Measurements from ENCODE around the gene BTD.
"Not testable (repeated sequence)": the region's sequence is repeated elsewhere in the genome, so short reads cannot be mapped to it uniquely, and the experiment has no call there.

The BTD gene

DNA sequence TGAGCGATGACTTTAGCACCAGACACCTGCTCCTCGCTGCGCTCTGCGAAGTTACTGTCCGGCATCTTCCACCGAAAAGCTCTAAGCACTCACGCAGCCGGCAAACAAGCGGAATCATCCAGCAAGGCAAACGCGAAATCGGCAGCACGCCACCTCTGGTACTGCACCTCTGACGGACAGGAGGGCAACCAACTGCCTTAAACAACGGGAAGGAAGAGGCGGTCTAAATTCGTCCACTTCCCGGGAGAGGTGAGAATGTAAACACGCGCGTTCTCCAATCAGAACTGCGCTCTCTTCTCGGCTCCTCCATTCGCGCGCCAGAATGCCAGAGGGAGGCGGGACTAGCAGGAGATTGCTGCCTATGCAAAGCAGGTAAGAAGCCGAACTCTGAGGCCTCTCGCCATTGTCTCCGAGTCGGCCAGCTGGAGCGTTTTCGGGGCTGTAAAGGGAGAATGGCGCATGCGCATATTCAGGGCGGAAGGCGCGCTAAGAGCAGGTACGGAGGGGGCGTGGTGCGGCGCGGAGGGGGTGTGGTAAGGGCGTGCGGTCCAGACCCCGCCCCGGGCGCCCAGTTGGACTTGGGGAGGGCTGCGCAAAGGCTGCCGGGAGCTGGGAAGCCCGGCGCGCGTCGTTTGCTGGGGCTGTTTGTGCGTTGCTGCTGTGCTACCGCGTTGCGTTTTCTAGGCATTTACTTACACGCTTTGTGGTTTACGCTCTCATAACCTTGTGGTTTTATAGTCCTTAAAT, at the start of gene BTD, which contains the start of gene HACL1:
Gene BTD (plus strand): TSS at position 347 of the 747 bp plus-strand sequence. CDS start 33,695 bp downstream, outside the sequence.
Gene HACL1 (minus strand): TSS at position 171 of the 747 bp plus-strand sequence. CDS start 106 bp downstream, at position 65.
- peak; percentile 99 for DNase-seq (ENCODE audit: low read depth)

DNA sequence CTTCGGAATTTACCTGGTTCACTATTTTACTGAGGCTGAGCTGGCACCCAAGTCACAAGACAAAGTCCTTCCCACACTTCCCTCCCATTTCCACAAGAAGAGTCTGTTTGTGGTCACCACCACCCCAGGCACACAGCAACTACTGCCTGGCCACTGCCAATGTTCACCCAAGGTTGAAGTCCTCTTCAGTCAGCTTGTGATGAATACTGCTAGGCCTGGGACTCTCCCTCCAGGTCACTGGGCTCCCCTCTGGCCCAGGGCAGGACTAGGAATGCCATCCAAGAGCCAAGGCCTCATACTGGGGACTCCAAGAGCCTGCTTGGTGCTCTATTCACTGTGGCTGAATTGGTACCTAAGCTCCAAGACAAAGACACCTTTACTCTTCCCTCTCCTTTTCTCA, 49.6 kb upstream of the BTD start:
- no peak for DNase-seq (ENCODE audit: low read depth)

DNA sequence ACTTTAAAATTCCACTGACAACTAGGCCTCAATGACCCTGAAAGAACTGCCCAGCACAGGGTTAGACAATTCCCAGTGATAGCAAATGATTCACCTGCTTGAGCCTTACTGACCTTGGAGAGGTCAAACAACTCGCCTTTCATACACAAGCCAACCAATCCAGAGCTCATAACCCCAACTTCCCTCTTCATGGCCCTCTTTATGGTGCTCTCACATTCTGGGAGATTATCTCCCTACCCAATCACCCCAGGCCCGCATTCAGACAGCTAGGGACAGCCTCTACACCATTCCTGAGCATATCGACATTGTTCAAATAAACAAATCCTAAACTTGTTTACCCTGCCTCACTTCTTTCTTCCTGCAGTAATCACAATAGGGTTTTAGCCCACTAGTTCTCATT, 47.8 kb upstream of the BTD start:
- DNase-seq (ENCODE audit: low read depth), result no peak

DNA sequence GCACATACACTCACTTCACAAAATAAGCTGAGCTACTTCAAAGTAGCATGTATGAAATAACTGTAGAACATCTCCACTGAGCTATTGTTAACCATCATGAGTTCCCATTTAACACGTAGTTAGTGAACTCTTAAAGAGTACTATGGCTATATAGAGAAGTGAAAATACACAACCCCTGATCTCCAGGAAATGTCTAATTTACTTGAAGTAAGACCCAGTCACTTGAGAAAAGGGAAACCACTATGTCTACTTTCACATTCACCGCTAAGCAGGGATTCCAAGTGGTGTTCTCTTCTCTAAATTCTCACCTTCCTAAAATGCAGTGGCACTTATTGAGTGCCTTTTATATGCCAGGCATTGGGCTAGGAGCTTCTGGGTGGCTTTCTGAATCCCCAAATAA, 45.0 kb upstream of the BTD start:
- no peak for DNase-seq (ENCODE audit: low read depth)

DNA sequence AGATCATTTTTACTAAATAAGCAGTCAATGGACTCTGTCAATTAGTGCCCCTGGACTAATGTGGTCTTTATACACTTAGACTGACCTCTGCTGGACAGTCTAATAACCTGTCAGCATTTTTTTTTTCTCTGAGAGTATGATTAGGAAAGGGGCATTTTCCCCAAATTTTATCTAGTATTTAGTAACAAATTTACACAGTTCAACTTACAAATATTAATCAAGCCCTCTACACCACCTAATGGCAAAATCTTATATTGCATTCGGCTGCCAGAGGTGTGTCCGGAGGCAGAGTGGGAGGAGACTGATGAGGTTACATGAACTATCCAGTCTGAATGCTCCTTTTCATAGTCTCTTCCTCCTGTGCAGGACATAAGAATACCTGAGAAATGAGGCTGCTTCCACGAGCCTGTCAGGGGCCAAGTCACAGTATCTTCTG, 44.0 kb upstream of the BTD start:
- peak; percentile 30 for DNase-seq (ENCODE audit: low read depth)

GRCh38 chr3:15558581-15558980, 43.0 kb upstream of the BTD start:
- DNase-seq (ENCODE audit: low read depth), result no peak

DNA sequence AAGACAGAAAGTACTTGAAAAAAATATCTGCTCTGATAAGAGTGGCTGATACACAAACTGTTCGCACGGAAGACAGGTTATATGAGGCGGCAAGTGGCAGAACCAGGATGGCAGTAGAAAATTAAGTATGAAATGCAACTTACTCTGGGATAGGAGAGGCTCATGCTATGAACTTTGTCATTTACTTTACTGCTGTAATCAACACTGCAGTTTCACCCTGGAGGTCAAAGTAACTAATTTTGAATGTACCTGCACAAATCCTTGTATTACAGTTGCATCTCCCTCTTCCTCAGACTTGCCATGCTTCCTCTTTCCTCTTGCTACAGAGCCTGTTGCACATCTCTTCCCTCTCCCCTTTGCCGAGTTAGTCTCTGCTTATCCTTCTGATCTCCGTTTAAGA, 39.0 kb upstream of the BTD start:
- DNase-seq (ENCODE audit: low read depth), result no peak

- DNase-seq (ENCODE audit: low read depth), result no peak
These were observed 38.4 kb upstream of the BTD start for GRCh38 chr3:15563190-15563589.

- DNase-seq (ENCODE audit: low read depth), result no peak
These were observed 29.4 kb upstream of the BTD start for GRCh38 chr3:15572138-15572537.

GRCh38 chr3:15575446-15575845, 26.1 kb upstream of the BTD start:
- DNase-seq (ENCODE audit: low read depth), result no peak

GRCh38 chr3:15576475-15576874, 25.1 kb upstream of the BTD start:
- no peak for DNase-seq (ENCODE audit: low read depth)

DNA sequence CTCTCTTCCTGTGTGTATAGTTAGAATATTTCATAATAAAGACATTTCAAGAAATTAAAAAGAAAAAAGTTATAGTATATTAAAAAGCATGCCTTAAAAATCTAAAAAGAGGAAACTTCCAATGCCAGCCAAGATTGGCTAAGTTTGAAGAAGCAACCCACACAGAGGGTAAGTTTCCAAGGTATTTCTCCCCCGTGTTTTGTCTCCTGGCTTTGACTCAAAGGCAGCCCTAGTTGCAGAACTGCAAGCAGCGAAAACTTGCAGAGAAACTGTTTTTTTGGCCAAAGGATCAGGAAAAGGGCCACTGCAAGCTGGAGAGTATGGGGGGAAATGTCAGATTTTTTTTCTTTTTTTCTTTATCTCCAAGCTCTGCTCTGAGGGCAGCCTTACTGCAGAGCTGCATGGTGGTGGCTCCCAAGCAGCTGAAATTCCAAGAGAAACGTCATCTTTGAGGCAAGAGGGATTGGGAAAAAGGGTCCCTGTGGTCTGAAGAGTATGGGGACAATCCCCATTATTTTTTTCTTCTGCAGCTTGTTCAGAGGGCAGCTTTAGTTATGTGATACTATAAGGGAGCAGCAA, 23.2 kb upstream of the BTD start:
- no peak for DNase-seq (ENCODE audit: low read depth)

GRCh38 chr3:15579051-15579450, 22.5 kb upstream of the BTD start:
- no peak for DNase-seq (ENCODE audit: low read depth)

GRCh38 chr3:15581471-15582394, 19.8 kb upstream of the BTD start:
- DNase-seq (ENCODE audit: low read depth), result no peak

GRCh38 chr3:15585111-15585845, 16.3 kb upstream of the BTD start:
- no peak for DNase-seq (ENCODE audit: low read depth)

- no peak for DNase-seq (ENCODE audit: low read depth)
These were observed 10.3 kb upstream of the BTD start for GRCh38 chr3:15591242-15591641.

- no peak for DNase-seq (ENCODE audit: low read depth)
These were observed 9.6 kb upstream of the BTD start for GRCh38 chr3:15591928-15592327.

DNA sequence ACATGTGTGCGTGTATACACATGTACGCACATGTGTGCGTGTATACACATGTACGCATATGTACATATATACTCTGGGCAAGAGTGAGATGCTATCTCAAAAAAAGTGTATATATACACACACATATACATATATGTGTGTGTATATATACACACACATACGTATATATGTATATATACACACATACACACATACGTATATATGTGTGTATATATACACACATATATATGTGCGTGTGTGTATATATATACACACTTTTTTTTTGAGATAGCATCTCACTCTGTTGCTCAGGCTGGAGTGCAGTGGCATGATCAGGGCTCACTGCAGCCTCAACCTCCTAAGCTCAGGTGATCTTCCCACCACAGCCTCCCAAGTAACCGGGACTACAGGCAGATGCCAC, 8.6 kb upstream of the BTD start:
- DNase-seq (ENCODE audit: low read depth), result no peak

- no peak for DNase-seq (ENCODE audit: low read depth)
These were observed 5.6 kb upstream of the BTD start for GRCh38 chr3:15595955-15596354.

- no peak for DNase-seq (ENCODE audit: low read depth)
These were observed 523 bp upstream of the BTD start for GRCh38 chr3:15601046-15601398.

GRCh38 chr3:15602146-15602536, 596 bp downstream of the BTD start:
- DNase-seq (ENCODE audit: low read depth), result no peak

DNA sequence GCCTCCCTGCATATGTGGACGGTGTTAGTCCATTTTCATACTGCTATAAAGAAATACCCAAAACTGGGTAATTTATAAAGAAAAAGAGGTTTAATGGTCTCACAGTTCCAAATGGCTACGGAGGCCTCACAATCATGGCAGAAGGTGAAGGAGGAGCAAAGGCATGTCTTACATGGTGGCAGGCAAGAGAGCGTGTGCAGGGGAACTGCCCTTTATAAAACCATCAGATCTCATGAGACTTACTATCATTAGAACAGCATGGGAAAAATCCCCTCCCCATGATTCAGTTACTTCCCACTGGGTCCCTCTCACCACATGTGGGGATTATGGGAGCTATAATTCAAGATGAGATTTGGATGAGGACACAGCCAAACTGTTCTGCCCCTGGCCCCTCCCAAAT, 1.3 kb downstream of the BTD start:
- DNase-seq (ENCODE audit: low read depth), result not testable (repeated sequence)

All from stimulated activated CD8-positive, alpha-beta memory T cell treated with anti-CD3 and anti-CD28 coated beads, Interleukin-4, amount 100 ng/mL, for 24 hours (primary cell).